Right atrium auricular region (tissue), 2 donors: ENCODE results near the gene ELOVL4. TPM values are rescaled to one million over a fixed set of nuclear protein-coding genes. Genes with fewer than 3 reads are reported as not detected.

ENCODE experiments used
- DNase-seq: peaks from one replicate; pipeline ENCODE4 v3.0.0-alpha.2; 2019; ENCODE audit warnings: low spot score
- H3K27ac ChIP-seq, 2 donors: fragments of 200-600 bp; sonication (generic); 1 replicate in 1 of 2; 2 replicates in 1 of 2; pipeline ENCODE4 v1.5.1; 2016 to 2019
- H3K27me3 ChIP-seq, 2 donors: fragments of 200-600 bp; sonication (generic); one replicate each; pipeline versions ENCODE4 v1.5.1 to v1.6.0; 2017 to 2019
- H3K36me3 ChIP-seq: fragments of 200-600 bp; sonication (generic); one replicate; pipeline ENCODE4 v1.5.1; 2016
- H3K4me1 ChIP-seq, 2 donors: fragments of 200-600 bp; sonication (generic); one replicate each; pipeline versions ENCODE4 v1.5.1 to v1.6.0; 2017 to 2019
- H3K4me3 ChIP-seq, 2 donors: fragments of 200-600 bp; sonication (generic); 1 replicate in 1 of 2; 2 replicates in 1 of 2; pipeline ENCODE4 v1.5.1; 2017 to 2019; ENCODE audit warnings: mild to moderate bottlenecking in 1 of 2, moderate library complexity in 1 of 2
- H3K9me3 ChIP-seq, 2 donors: fragments of 200-600 bp; sonication (generic); one replicate each; pipeline ENCODE4 v1.5.1; 2019
- CTCF ChIP-seq, 2 donors: fragments of 200-600 bp; sonication (generic); IDR thresholded peaks; one replicate each; pipeline ENCODE4 v1.5.1; 2019; ENCODE audit warnings: antibody characterized with exemption in 2 of 2
- total RNA-seq, 2 donors: library from RNA; depleted of rRNA; stranded (reverse); fragments of >200 nt; gene quantifications; one replicate each; pipeline ENCODE4 v1.1.0, GENCODE V29; 2016

The ELOVL4 gene
- total RNA-seq, 2 donors from 2014 or later, result 0.44 to 1.4 TPM

GRCh38 chr6:79909517-79909916 lies 37.8 kb downstream of the ELOVL4 start:
- no peak for DNase-seq
- no peak overlapping the region for H3K27ac ChIP-seq

DNA sequence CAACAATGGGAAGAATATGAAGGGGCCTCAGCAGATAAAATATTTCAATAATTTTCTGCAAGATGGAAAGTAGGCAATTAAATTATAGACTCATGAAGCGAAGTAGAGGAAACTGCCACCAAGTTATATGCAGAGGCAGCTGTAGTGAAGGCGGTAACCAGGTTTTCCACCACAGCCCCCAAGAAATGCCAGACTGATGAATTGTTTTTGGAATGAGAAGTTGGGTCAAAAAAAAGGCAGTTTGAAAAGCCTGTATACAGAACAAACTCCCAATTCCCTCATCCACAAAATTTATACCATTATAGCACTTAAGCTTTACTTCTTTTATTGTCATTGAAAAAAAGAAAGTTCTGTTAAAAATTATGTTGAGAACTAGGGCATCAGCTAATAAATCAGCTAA lies 45.3 kb downstream of the ELOVL4 start:
- no peak for DNase-seq
- no peak for TF ChIP-seq CTCF (IDR thresholded peaks at IDR 0.05)
- Histone ChIP-seq H3K36me3 (no peaks in the 10 kb centered on the region), H3K4me1 (no peaks in the 10 kb centered on the region), H3K27ac (no peak overlapping the region), H3K9me3 (no peaks in the 10 kb centered on the region), H3K4me3 (no peak overlapping the region), H3K27me3 (no peaks in the 10 kb centered on the region)

More at GRCh38 chr6:79909517-79909916, 37.8 kb downstream of the ELOVL4 start:
- TF ChIP-seq CTCF (IDR thresholded peaks at IDR 0.05), result no peak
- H3K9me3 ChIP-seq, result no peaks in the 10 kb centered on the region
- H3K27me3 ChIP-seq, result no peaks in the 10 kb centered on the region
- no peak overlapping the region for H3K4me3 ChIP-seq
- H3K4me1 ChIP-seq, result no peaks in the 10 kb centered on the region
- H3K36me3 ChIP-seq, result no peaks in the 10 kb centered on the region

DNA sequence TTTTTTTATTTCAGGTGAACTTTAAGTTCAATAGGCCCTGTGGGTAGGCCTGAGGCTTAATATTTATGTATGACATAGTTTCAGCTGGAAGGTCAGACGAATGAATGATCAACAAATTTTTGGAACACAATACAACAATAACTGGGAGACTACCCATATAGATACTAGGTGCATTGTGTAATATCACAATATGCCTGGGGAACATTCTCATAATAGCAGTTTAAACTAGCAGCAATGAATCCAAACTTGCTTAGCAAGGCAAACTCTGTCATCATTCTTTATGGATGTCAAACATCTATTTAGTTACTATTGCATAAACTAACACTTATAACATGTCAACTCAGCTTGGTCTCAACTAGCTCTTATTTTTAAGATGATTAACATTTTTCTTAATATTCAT lies 49.3 kb downstream of the ELOVL4 start:
- H3K27ac ChIP-seq, result no peak overlapping the region
- no peaks in the 10 kb centered on the region for H3K36me3 ChIP-seq
- H3K27me3 ChIP-seq, result no peaks in the 10 kb centered on the region
- no peaks in the 10 kb centered on the region for H3K4me1 ChIP-seq
- TF ChIP-seq CTCF (IDR thresholded peaks at IDR 0.05), result no peak
- peaks cover 0 to 5% of the 10 kb centered on the region in 2 donors for H3K9me3 ChIP-seq
- no peak overlapping the region for H3K4me3 ChIP-seq
- DNase-seq, result no peak

DNA sequence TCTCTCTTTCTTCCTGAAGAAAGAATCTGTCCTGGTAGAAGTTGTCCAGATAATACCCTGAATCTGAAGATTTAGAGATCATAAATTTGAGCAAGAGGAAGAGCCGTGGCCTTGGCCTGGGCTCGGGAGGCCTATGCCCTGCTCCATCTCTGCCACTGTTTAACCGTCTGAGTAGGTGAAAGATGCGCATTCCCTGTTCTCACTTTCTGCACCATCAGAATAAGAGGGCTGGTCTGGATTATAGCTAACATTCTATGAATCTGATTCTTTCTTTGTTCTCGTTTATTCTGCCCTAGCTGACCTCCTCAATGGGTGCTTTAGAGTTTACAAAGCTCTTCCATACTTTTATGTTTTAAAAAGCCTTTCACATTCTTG lies 51.3 kb downstream of the ELOVL4 start:
- no peaks in the 10 kb centered on the region for H3K27me3 ChIP-seq
- H3K9me3 ChIP-seq, result peaks cover 0 to 8% of the 10 kb centered on the region in 2 donors
- H3K4me3 ChIP-seq, result no peak overlapping the region
- no peak overlapping the region for H3K27ac ChIP-seq
- no peak for TF ChIP-seq CTCF (IDR thresholded peaks at IDR 0.05)
- no peak for DNase-seq
- no peaks in the 10 kb centered on the region for H3K36me3 ChIP-seq
- H3K4me1 ChIP-seq, result no peaks in the 10 kb centered on the region

DNA sequence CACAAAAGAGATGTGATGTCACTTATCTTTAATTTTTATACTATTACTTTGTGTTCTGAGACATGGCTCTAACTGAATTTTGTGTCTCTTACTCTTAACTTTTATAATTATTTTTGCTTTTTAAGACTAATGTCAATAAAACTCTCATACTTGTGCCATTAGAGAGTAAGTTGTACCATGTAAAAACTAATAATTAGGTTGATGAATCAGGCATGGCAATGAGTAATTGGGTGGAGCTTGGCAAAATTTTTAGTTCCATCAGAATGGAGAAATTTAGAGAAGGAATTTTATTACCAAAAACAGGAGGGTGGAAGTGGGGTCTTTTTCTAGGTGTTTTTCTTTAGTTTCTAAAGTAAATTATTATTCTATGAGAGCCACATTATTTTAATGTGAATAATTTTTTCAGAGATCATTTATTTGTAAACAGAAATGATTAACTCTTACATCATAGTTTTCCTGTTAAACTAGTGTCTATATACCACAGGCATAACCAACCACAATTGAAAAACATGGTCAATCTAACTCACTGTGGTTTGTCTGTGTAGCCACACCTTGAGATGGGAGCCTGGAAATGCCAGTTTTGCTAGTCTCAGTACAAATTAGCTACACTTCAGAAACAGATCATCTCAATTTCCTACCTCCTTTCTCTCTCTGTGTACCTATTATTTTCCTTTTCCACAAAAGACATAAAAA lies 51.8 kb downstream of the ELOVL4 start:
- no peak overlapping the region for H3K4me3 ChIP-seq
- no peaks in the 10 kb centered on the region for H3K36me3 ChIP-seq
- no peak for DNase-seq
- H3K4me1 ChIP-seq, result no peaks in the 10 kb centered on the region
- H3K9me3 ChIP-seq, result peaks cover 0 to 13% of the 10 kb centered on the region in 2 donors
- no peaks in the 10 kb centered on the region for H3K27me3 ChIP-seq
- no peak overlapping the region for H3K27ac ChIP-seq
- no peak for TF ChIP-seq CTCF (IDR thresholded peaks at IDR 0.05)

DNA sequence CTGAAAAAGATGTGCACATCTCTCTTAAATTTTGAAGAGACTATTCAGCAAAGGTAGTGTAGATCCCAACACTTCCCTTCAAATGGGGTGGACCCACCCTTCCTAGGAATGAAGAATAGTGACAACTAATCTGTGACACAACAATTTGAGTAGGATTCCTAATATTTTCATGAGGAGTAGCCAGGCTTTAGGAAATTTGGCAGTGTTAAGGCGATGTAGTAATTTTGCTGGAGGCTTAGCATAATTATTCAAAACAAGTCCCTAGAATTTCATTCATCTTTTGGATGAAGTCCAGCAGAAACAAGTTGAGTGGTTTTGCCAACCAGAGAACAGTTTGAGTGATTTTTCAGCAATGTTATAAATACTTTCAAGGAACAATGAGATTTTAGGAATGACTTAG lies 52.4 kb downstream of the ELOVL4 start:
- no peak for TF ChIP-seq CTCF (IDR thresholded peaks at IDR 0.05)
- Histone ChIP-seq H3K4me1 (no peaks in the 10 kb centered on the region), H3K27ac (no peak overlapping the region), H3K4me3 (no peak overlapping the region), H3K9me3 (peaks cover 0 to 13% of the 10 kb centered on the region in 2 donors), H3K27me3 (no peaks in the 10 kb centered on the region), H3K36me3 (no peaks in the 10 kb centered on the region)
- DNase-seq, result no peak
